ENCODE measurements around the gene BUD13.
"Not testable (repeated sequence)": the region's sequence is repeated elsewhere in the genome, so short reads cannot be mapped to it uniquely, and the experiment has no call there.

Gene BUD13, protein sequence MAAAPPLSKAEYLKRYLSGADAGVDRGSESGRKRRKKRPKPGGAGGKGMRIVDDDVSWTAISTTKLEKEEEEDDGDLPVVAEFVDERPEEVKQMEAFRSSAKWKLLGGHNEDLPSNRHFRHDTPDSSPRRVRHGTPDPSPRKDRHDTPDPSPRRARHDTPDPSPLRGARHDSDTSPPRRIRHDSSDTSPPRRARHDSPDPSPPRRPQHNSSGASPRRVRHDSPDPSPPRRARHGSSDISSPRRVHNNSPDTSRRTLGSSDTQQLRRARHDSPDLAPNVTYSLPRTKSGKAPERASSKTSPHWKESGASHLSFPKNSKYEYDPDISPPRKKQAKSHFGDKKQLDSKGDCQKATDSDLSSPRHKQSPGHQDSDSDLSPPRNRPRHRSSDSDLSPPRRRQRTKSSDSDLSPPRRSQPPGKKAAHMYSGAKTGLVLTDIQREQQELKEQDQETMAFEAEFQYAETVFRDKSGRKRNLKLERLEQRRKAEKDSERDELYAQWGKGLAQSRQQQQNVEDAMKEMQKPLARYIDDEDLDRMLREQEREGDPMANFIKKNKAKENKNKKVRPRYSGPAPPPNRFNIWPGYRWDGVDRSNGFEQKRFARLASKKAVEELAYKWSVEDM

DNA sequence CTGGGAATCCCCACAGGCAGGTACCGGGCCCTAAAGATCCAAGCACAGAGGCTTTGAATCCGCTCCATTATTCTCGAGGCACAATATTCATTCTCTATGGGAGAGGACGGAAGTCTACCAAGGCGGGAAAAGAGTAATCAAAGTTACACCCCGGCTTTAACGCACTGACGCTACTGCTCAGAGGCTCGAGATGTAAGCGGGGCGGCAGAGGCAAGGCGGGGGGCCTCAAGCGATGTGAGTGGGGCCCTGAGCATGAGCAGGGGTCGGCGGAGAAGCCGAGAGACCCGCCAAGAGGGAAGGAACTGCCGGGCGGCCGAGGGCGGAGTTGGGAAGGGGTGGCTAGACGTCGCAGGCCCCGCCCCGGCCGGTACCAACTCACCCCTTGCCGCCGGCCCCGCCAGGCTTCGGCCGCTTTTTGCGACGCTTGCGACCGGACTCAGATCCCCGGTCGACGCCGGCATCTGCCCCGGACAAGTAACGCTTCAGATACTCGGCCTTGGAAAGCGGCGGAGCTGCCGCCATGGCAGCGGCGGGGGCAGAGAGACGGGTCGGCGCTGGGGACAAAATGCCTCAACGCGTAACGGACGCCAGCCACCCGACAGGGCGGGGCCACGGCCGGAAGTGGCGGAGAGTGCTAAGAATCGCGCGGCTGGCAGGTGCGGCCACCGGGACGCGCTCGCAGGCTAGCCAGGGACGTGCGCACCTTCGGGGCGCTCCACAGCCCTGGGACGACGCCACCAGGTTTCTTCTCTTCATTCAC, at the start of gene BUD13:
BUD13 (minus strand) TSS at position 545 of the 760 bp plus-strand sequence; CDS start at position 522, 23 bp downstream.
- peak; percentile 83 for DNase-seq (ENCODE audit: low read depth)

GRCh38 chr11:116822575-116822974, 49.8 kb upstream of the BUD13 start:
- no peak for DNase-seq (ENCODE audit: low read depth)

- DNase-seq (ENCODE audit: low read depth) = no peak
Measured at GRCh38 chr11:116821050-116821918, 48.5 kb upstream of the BUD13 start.

DNA sequence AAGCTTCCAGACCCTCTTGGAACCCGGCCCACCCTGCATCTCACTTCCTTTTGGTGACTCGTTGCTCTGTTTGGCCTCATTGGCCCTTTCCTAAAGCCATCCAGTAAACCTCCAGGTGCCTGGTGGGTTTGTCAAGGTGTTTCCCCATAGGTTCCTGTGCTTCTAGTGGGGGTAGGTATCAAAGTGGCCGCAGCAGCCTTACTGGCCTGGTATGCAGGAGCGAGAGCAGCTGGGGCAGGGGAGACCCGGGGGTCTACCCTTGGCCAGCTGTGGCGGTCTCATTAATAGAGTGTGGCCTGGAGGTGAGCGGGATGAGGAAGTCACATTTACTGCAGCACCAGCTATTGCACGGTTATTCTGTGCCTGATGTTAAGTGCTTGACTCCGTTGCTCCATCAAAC, 46.3 kb upstream of the BUD13 start:
- DNase-seq (ENCODE audit: low read depth) = no peak

DNA sequence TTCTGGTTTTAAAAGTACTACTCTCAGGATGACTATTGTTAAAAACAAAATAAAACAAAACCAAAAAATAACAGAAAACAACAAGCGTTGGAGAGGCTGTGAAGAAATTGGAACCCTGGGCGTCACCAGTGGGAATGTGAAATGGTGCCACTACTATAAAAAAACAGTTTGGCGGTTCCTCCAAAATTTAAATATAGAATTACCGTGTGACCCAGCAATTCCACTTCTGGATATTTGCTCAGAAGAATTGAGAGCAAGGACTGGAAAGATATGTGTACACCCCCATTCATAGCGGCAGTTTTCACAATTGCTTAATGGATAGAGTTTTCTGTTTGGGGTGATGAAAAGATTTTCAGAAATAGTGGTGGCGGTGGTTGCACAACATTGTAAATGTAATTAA, 41.7 kb upstream of the BUD13 start:
- DNase-seq (ENCODE audit: low read depth) = no peak

DNA sequence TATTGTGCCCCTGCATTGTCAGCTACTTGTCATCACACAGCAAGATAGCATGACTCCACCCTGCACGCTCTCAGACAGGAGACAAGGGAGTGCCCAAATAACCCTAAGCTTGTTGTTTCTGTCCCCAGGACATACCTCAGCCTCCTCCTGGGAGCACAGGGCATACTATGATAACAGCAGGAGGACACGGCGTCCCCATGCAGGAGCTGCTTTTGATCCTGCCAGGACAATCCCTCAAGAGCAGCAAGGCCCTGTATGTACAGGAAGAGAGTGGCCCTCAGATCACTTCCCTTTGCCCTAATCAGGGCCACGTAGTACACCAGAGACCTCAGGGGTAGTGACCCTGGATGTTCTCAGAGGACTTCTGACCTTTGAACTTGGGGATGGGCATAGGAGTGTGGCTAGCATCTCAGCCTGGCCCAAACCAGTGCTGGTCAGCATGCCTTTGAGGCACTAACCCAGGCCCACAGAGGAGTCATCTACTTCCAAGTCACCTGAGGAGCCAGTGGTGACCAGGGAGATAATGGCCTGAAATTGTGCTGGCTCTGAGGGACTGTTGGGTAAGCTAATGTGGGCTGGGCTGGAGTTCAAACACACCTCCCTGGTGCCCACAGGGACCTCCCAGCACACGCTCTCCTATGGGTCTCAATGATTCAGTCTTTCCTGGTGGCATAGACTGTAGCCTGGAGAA, 41.1 kb upstream of the BUD13 start:
- DNase-seq (ENCODE audit: low read depth) = no peak

GRCh38 chr11:116813170-116813569, 40.4 kb upstream of the BUD13 start:
- no peak for DNase-seq (ENCODE audit: low read depth)

- DNase-seq (ENCODE audit: low read depth) = no peak
Measured at GRCh38 chr11:116812109-116812508, 39.3 kb upstream of the BUD13 start.

DNA sequence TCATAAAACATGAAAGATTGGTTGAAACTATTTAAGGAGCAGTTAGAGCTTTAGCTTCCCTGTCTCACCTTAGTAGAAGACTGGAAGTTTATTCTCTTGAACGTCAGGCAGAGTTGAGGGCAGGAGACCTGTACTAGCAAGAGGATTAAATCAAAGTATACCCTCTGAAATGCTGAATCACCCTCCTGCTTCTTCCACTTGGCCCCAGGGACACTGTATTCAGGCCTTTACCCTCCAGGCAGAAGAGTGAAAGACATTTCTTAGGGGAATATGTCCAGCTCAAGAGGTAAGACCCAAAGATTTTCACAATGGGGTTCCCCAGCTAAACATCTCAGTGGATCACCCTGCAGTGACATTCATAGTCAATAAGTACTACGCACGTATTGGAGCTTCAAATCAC, 38.4 kb upstream of the BUD13 start:
- no peak for DNase-seq (ENCODE audit: low read depth)

- peak; percentile 78 for DNase-seq (ENCODE audit: low read depth)
Measured at GRCh38 chr11:116808262-116809175, 35.7 kb upstream of the BUD13 start.

GRCh38 chr11:116807601-116808261, 34.9 kb upstream of the BUD13 start:
- no peak for DNase-seq (ENCODE audit: low read depth)

DNA sequence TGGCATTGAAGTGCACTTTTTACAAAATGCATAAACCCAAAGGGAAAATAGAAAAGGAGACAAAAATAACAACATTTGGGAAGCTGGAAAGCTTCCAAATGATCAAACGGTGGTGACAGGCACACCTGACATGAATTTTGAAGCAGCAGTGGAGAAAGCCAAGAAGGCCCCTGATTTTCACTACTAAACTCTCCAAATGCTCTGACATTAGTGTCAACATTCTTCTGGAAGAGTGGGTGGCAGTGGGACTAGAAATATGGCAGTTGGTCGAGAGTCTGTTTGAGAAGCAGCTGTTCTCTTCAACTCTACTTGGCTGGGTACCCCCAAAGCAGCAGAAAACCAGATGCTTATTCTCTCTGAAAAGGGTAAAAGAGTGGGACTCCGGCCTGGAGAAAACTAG, 31.2 kb upstream of the BUD13 start:
- no peak for DNase-seq (ENCODE audit: low read depth)

DNA sequence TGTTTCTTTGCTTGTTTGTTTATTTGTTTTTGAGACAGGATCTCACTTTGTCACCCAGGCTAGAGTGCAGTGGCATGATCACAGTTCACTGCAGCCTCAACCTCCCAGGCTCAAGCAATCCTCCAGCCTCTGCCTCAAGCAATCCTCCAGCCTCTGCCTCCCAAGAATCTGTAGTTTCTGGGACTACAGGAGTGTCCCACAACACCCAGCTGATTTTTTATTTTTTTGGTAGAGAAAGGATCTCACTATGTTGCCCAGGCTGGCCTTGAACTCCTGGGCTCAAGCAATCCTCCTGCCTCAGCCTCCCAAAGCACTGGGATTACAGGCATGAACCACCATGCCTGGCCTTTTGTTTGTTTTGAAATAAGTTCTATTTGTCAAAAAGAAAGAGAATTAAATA, 28.9 kb upstream of the BUD13 start:
- DNase-seq (ENCODE audit: low read depth) = not testable (repeated sequence)

- DNase-seq (ENCODE audit: low read depth) = no peak
Measured at GRCh38 chr11:116800610-116801009, 27.8 kb upstream of the BUD13 start.

DNA sequence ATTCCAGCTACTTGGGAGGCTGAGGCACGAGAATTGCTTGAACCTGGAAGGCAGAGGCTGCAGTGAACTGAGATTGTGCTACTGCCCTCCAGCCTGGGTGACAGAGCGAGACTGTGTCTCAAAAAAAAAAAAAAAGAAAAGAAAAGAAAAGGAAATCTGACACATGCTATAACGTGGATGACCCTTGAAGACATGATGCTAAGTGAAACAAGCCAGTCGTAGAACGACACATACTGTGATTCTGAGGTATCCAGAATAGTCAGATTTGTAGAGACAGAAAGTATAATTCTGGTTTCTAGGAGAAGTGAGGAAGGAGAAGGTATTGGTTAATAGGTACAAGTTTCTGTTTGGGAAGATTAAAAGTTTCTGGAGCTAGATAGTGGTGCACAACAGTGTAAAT, 25.6 kb upstream of the BUD13 start:
- no peak for DNase-seq (ENCODE audit: low read depth)

DNA sequence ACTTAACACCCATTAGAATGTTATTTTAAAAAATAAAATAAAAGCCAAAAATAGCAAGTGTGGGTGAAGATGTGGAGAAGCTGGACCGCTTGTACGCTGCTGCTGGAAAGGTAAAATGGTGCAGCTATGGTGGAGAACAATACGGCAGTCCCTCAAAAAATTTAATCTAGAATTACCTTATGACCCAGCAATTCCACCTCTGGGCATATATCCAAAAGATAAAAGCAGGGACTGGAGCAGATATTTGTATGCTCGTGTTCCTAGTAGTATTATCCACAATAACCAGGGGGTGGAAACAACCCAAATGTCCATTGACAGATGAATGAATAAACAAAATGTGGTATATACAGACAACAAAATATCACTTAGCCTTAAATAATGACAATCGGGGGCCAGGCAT, 25.0 kb upstream of the BUD13 start:
- DNase-seq (ENCODE audit: low read depth) = no peak

DNA sequence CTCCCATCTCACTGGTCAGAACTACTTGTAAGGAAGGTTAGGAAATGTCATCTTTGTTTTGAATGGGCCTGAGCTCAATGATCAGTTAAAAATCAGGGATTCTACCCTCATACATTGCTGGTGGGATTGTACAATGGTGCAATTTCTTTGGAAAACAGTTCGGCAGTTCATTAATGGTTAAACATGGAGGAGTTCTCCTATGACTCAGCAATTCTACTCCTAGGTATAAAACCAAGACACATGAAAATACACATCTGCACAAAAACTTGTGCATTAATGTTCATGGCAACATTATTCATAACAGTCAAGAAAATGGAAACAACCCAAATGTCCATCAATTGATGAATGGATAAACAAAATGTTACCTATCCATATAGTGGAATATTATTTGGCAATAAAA, 23.8 kb upstream of the BUD13 start:
- DNase-seq (ENCODE audit: low read depth) = no peak

- DNase-seq (ENCODE audit: low read depth) = no peak
Measured at GRCh38 chr11:116794851-116795250, 22.1 kb upstream of the BUD13 start.

DNA sequence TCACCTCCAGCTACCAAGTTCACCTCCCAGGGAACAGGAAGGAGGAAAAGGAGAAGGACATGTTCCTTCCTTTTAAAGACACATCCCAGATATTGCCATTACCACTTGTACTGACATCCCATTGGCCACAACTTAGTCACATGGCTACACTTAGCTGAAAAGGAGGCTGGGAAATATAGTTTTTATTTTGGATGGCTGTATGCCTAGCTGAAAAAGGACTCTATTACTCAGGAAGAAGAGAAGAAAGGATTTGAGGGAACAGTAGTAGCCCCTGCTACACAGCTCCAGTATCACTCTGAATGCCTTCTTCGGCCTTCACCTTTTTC, 20.9 kb upstream of the BUD13 start:
- no peak for DNase-seq (ENCODE audit: low read depth)

Measured in iris pigment epithelial cell (primary cell).